ENCODE measurements around the gene SORL1.

The SORL1 gene

DNA sequence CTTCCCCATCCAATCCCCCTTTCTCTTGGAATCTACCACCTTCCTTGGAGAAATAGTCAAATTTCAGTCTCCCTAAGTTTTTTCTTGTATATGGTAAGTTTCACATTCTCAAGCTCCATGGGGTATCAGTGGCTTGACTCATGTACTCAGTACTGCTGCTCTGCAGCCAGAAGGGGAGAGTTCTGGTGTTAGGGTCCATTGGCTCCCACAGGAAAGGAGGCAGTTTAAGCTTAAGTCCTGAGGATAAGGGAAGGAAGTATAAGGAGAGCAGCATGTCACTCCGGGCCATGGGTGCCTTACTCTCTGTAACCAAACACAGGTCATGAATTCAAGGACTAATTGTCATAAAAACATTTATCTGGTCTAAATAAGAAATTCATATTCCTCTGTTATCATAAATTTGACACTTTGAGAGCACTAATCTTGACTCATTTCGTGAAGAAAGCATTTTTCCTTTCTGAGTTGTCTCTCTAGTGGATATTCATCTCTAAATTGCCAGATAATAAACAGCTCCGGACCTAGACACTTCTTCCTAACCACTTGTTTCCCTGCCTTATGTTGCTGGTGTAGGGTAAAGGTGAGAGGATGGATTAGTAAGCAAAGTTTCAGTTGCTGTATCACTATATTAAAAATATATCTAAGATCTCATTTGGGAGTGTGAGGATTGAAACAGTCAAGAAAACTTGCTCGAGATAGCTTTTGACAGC is 20.1 kb upstream of the SORL1 start:
- DNase-seq: no peak

DNA sequence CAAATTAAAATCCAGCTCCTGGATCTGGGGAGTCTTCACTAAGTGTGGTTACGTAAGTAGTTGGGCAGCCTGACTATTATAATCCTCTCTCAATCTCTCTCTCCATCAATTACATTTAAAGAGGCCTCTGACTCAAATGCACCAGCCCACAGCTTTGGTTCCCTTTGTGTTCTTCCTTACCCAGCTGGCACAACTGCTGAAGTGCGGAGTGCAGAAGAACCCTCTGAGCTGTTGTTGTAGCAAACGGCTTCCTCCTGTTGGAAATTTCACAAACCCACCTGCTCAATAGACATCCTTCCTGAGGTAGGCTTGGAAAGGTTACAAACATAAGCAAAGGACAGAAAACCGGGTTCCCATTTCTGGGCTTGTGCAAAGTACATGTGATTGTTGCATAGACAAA is 17.0 kb upstream of the SORL1 start:
- DNase-seq: no peak

DNA sequence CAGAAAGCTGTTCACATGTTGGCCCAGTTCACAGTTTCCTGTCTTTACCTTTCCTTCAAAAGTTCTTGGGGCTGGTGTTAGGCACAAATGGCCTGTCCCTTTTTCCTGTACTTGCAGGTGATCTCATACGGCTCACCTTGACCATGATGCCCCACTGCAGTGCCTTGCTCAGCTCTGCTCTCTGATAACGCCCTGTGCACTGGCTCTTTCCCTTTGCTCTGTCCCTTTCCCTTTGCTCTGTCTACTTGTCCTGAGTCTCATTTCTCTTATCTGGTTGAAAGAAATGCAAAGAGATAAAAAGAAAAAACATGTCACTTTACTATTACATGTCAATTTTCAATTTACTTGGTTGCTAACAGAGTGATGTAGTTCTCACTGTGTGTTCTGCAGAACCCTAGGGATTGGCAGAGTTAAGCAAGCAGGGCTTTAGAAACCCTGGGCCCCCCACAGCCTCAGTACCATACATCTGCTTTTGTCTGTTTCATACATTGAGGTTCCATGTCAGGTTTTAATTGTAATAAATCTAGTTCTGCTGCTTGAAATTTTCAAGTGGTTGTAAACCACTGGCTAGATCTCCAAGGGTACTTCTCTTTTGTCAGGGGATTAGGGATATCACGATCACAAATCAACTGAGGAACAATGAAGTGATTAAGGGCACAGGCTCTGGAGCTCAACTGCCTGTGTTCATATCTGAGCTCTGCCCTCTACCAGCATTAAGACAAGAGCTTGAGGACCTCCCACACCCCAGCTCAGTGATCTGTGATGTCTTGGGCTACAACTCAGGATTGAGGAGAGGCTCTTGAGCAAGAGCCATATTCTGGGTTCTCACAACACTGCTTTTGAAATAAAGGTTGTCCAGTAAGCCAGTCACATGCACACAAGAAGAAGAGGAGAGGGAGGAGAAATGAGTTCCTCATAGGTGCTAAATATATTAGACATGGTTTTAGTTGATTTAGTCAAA is 16.3 kb upstream of the SORL1 start:
- DNase-seq: no peak

DNA sequence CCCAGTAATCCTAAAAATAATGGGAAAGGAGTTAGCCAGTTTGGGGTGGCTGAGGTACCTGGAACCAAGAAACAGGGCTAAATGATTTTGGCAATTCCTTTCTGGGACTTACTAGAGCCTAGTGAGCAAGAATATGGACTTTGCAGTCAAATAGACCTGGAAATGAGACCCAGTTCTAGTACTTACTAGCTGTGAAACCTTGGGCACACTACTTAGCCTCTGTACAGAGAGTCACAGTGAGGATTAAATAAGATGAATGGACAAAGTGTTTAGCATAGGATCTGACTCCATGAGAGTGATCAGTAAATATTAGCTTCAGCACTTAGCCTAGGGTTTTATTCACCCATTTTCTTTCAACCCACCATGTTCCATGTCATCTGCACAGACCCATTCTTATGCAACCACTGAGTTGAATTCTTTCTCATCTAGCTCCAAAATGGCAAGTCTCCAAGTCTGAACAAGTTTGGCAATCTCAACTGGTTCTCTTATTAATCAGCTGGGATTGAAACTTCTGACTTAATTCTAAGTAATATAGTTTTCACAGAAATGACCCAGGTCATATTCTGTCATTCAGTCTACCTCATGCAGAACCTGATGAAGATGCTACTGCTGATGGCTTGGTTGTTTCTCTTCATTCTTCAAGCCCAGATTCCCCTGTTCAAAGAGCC is 15.0 kb upstream of the SORL1 start:
- DNase-seq: no peak

DNA sequence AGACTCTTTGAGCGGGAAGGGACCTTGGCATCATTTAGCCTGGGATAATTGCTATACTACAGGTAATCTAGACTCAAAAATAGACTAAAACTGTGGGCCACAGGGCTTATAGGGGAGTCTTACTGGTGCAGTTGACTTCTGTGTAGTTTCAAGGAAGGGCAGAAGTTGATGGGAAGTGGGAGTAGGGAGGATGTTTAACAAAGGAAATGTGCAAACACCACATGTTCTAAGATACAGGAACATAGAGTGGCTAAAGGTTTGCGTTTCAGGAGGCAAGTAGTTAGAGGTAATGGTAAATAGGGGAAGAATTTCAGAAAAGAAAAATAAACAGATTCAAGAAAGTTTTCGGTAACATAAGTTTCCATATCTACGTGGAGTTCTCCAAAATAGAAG is 14.4 kb upstream of the SORL1 start:
- DNase-seq: no peak

DNA sequence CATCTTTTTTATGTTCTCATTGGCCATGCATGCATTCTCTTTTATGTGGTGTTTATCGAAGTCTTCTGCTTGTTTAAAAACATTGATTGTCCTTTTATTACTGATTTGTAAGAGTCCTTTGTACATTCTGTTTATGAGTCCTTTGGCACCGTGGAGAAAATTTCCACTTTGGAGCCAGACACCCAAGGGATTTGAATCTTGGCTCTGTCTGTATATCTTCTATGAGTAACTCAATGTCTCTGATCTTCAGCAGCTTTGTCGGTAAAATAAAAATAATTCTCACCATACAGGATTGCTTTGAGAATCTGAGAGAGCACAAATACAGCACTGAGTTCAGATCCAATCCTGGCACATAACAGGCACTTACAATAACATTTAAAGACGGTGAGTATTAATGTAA is 12.8 kb upstream of the SORL1 start:
- no peak for DNase-seq

DNA sequence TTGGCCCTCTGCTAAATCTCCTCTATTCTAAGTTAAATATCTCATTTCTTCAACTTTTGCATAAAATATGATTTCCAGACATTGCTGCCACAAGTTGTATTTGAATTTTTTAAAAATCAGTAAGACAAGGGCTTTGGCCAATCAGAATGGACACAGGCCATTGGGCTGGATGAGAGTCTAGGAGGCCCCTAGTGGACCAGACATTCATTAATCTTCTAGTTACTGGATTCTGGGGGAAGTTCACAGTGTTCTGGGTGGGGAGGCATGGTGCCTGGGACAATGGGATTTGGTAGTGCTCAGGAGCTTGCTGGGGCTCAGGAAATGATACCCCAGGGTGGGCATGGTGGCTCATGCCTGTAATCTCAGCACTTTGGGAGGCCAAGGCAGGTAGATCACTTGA is 12.4 kb upstream of the SORL1 start:
- no peak for DNase-seq

DNA sequence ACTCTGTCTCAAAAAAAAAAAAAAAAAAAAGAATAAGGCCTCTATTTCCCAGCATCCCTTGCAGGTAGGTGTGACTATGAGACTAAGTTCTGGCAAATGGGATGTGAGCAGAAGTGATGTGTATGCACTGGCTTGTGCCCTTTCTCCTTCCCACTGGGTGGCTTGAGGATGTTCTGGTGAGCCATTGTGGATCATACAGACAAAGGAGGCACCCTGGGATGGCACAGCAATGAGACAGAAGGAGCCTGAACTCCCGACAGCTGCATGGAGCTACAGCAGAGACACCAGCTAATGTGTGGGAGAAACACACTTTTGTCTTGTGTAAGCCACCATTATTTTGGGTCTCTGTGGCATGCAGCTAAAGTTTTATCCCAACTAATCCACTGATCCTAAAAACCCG is 10.6 kb upstream of the SORL1 start:
- no peak for DNase-seq

DNA sequence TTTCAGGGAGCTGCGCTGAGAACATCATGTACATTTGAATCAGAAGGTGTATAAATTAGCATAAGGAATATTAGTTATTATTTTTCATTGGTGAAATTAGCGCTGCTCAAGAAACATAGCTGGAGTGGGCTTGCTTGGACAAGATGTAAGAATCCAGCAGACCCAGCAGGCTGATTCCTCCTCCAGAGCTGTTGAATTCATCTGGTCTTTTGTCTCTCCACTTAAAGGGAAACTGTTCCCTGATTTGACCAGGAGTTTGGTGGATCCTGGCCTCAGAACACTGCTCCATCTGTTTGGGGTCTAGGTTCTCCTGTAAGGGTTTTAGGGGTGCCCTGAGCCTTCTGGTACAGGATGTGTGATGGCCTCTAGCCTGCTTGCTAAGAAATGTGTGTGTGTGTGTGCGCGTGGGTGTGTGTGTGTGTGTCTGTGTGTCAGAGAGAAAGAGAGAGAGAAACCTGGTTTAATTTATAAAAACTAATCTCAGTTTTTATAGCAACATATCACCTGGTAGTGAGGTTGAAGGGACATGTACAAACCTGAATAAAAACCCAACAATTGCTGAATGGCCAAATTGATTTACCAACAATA is 8.3 kb upstream of the SORL1 start:
- DNase-seq: no peak

DNA sequence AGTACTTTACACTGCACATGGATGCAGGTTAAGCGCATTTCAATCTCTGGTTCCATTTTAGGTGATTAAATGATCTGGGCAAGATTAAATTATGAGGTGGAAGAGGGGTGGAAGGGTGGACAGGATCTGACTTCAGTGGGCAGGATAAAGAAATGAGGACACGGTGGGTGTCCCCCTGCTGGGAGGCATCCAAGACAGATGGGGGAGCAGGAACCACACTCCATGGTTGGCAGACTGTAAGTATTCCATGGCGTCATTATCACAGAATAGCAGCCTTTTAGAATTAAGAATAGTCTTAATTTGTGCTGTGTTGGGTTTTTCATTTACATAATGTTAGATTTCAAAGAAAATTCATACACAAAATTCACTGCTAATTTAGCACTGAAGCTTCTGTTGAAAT is 7.6 kb upstream of the SORL1 start:
- DNase-seq: no peak

DNA sequence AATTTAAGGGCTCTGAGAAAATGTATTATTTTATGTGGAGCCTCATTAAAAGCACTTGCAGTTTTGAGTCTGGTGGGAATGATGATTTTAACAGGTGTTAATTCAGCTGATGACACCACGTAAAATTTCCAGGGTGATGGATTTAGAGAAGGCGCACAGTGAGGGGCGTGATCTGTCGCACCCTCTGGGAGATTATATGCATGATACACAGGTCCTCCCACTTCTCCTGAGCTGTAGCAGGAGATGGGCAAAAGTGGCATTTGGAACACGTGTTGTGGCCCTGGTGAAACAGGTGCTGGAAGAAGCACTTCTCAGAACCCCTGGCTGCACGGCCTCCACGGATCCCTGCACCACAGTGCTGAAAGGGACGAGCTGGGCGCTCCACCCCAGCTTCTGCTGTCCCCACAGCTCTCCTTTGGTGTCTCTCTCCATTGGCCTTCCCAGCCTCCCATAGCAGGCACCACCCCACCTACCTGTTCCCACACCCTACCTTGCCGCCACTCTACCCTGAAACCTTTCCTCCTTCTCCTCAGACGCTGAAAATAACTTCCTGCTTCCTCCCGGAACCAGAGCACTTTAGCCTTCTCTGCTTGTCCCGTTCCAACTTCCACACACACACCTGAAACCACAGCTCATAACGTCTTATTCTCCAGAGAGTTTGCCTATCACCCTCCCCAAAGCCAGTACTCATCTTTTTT is 6.9 kb upstream of the SORL1 start:
- DNase-seq: no peak

DNA sequence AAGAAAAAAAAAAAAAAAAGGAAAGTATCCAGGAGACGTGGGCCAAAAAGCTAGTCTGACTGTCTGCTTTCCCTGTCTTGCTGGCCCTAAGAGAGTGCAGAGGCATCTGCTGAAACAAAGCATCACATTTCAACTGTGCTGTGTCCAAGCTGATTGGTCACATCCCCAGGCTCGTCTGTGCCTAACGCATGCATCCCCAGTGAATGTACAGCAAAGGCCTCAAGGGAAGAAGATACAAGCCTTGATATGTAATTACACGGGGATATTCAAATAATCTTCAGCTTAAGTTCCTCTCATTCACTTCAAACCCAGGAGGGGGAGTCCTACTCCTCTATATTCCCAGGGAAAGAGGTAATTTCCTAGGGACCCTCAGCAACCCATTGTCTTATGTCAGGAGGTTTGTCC is 5.4 kb upstream of the SORL1 start:
- no peak for DNase-seq

DNA sequence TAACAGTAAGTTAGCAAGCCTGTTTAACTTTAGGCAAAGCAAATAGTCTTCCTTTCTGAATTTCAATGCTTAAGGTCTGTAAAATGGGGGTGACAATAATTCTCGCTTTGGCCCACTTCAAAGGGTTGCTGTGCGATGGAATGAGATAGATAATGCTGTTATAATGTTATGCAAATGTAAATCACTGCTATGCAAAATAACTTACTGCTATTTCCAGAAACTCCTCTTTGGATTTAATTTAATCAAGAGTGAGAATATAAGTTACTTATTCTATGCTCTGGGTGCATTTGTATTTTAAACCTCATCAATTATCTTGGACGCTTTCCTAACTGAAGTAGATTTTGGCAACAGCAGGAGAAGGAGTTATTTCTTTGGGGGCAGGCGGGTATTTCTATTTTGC is 4.1 kb upstream of the SORL1 start:
- no peak for DNase-seq

DNA sequence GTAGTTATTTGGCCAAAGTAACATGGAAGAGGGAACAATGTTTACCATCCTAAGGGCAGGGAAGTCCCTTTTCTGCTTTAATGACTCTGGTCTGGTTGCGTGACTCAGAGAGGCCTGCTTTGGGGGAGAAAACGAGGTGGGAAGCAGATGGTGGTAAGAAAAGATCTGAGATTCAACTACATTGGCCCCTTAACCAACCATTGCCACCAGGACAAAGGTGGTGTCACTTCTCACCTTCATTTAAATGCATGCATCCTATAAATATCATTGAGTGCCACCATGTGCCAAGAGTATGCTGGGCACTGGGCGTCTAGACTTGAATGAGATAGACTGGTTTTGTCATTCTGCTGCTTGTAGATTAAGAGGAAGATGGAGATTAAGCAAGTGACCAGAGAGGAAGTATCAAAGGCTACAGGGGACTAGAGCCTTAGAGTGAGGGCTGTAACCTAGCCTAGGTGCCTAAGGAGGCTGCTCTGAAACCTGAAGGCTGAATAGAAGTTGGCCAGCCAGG is 3.6 kb upstream of the SORL1 start:
- DNase-seq: no peak

DNA sequence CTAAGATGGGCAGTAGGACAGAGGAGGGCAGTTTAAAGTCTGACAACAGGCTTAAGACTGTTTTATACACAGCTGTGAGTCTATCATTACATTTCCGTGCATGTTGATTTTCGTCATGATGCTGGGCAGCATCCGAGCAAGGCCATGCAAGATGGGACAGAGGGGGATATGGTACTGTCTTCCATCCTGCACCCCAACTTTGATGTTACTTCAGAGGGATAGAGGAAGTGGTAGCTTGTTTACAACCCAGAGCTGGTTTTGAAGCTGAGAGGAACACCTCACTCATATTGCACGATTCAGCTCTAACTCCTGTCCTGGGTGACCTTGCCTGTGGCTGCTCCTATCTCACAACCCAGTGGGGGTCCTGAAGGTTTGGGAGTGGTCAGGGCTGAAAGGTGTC is 3.0 kb upstream of the SORL1 start:
- no peak for DNase-seq

DNA sequence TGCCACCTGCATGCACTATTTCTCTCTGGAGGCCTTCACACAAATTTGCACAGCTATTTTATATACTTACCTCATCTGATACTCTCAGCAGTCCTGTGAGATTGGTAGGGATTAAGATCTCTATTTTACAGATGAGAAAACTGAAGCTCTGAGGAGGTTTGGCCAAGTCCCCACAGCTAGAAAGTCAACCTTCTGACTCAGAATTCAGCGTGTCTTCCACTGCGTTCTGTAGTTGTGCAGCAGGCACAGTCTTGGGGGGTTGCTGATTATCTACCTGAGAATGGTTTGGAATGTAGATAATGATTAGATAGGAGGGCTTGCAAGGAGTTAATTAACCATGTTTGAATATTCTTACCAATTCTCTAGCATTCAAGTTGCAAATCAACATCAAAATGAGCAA is 2.5 kb upstream of the SORL1 start:
- DNase-seq: no peak

DNA sequence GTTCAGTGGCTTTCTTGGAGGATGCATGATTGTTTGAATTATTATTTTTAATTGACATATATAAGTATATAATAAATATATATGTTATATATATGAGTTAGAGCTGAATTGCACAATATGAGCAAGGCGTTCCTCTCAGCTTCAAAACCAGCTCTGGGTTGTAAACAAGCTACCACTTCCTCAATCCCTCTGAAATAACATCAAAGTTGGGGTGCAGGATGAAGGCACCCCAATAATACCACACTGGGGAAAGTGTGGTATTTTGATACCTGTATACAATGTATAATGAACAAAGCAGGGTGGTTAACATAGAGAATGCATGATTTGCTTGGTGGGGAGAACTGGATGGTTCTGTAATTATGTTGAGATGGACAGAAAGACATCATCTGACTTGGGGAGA is 1.7 kb upstream of the SORL1 start:
- DNase-seq: peak; percentile 43

DNA sequence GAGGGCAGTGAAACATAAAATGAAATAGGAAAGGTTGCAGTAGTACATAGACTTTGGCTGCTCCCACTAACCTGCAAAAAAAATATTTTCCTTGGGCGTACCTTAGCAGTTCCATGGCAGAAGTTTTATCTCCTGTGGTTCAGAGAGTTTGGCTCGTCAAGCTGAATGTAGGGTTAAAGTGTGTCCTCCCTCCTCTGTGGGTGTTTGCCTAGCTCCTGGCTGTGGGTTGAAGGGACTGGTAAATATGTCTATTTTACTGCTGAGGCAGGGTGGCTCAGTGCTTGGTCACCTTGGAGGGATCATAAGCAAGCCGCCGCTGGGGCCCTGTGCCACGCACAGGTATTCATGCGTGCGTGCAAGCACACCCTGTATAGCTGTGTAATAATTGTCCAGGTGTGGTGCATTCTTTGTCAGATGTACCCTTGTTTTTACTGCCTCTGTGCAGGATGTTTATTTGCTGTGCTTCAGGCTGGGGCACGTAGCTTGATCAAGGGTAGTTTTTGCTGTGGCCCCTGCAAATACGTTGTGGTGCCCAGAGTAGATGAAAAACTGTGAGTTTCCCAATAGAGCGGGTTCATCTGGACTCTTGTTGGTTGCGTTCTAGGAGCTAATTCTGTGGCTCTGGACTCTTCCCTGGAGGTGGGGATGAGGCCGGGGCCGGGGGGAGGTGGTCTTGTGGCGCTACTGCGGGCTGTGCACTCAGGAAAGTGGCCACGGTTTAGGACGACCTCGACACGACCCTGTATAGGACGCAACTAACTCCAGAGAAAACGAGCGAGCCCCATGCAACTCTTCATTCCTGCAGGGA is 732 bp upstream of the SORL1 start:
- DNase-seq: no peak

DNA sequence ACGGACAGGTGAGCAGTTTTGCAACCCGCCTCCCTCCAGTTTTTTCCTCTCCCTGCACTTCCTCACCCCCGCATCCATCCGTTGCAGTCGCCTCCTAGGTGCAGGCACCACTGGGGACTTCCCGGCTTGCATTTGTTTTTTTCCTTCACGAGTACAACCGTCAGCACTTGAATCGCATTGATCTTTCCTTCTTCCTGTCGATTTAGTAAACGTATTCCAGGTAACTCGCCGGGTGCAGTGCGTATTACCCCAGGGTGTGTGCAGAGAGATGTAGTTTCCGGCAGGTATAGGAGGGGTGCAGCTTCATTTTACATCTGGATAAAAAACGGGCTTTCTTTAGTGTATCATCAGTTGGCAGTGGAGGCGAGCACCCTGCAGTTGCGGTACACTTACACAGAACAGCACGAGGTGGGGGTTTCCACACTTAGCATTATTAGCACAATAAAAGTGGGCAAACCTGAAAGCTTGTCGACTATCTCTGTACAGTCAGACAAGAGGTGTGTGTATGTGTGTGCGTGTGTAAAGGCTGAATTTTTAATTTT is 566 bp downstream of the SORL1 start, which contains the start of gene SORL1-AS1:
Gene SORL1-AS1 (minus strand): TSS at position 359 of the 542 bp plus-strand sequence.
- DNase-seq: peak; percentile 80

DNA sequence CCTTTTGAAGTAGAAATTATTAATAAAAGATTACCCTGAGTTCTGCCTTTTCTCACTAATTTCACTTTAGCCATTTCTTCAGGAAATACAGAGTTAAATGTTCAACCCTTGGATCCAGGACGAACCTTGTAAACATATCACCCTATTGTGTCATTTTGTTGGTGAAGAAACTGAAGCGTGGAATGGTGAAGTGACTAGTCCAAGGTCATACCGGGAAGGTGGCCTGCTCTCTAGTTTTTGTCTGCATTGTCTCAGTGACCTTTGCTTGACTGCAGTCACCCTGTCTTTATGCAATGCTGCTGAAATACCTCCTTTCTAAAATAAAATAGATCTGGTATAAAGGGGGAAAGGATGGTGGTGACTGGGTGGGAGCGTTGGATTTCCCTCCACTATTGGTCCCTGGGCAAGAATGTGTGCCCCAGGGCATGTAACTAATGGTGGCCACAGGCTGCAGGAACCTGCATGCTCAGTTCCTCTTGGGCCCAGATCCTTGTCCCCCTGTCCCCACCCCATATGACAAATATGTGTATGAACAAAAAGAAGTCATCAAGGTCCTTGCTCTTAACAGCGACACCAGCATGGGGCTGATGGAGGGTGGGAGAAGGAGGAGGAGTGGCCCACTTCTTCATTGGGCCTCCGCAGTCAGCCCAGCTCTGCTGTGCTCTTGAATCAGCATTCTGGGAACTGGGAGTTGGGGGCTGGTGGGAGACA is 1.6 kb downstream of the SORL1 start:
- DNase-seq: no peak

DNA sequence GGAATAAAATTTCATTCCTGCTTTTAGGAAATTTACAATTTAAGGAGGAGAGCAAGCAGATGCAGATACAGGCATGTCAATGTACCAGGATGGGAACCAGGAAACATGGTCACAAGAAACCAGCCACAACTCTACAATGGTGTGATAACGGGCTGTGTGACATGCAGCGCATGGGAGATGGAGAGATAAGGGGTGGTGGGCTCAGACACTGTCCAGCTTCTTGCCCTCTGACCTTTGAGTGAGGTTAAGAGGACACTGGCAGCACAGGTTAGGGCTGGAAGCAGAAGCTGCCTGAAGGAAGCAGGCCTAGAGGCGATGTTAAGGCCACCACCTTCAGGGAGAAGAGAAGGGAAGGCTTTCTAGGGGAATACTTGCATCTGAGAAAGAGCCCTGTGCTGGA is 3.0 kb downstream of the SORL1 start:
- DNase-seq: no peak

All from CD4-positive, alpha-beta T cell treated with Interleukin-10 for 1 hour (primary cell).